HG03280 (cell line): ENCODE measurements around the gene MAN1A1.

Experiments
- ATAC-seq: cut with Tn5 transposase; IDR thresholded peaks from one replicate; pipeline ENCODE4 v1.9.1; 2021; ENCODE audit warnings: mild to moderate bottlenecking, moderate library complexity; ENCODE audit not compliant: unreplicated experiment

The MAN1A1 gene

DNA sequence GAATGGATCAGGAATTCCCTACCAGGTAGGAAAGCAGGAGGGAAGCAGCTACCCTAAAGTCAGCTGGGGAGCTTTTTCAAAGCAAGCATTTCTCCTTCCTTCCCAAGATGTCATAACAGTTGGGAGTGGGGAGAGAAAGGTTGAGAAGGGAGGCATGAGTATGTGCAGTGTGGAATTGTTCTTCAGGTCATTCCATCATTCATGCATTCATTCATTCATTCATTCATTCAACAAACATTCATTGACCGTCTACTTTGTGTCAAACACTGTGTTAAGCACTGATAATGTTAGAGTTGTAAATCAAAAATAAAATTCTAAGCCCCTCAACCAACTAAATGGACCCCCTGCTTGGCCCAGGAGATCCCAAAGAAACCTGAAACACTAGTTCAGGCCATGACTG lies 221.9 kb downstream of the MAN1A1 start:
- no peak for ATAC-seq
